Ovary (tissue), 3 donors: ENCODE measurements around the gene IRS1.

ENCODE experiments used
- POLR2A ChIP-seq: fragments of 450-650 bp; IDR thresholded peaks from one replicate; pipeline ENCODE4 v1.6.1; 2017; ENCODE audit warnings: antibody characterized with exemption, mild to moderate bottlenecking, moderate library complexity
- TF ChIP-seq, protein P1 (sequence below), 3 donors: fragments of 450-650 bp in 2 of 3; fragments of 200-600 bp in 1 of 3; IDR thresholded peaks; one replicate each; pipeline versions ENCODE4 v1.5.1 to v1.8.0; 2016 to 2022; ENCODE audit warnings: antibody characterized with exemption in 3 of 3, mild to moderate bottlenecking in 1 of 3
- donor health status: DM: no; HTN: no; CAD: no.

- no peak for TF ChIP-seq POLR2A
- TF ChIP-seq, protein P1, sequence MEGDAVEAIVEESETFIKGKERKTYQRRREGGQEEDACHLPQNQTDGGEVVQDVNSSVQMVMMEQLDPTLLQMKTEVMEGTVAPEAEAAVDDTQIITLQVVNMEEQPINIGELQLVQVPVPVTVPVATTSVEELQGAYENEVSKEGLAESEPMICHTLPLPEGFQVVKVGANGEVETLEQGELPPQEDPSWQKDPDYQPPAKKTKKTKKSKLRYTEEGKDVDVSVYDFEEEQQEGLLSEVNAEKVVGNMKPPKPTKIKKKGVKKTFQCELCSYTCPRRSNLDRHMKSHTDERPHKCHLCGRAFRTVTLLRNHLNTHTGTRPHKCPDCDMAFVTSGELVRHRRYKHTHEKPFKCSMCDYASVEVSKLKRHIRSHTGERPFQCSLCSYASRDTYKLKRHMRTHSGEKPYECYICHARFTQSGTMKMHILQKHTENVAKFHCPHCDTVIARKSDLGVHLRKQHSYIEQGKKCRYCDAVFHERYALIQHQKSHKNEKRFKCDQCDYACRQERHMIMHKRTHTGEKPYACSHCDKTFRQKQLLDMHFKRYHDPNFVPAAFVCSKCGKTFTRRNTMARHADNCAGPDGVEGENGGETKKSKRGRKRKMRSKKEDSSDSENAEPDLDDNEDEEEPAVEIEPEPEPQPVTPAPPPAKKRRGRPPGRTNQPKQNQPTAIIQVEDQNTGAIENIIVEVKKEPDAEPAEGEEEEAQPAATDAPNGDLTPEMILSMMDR (IDR thresholded peaks at IDR 0.05), result no peak
These were observed 53.3 kb downstream of the IRS1 start for GRCh38 chr2:226746196-226746800.
